Common myeloid progenitor, CD34-positive (primary cell): ENCODE data around the gene KCNF1.

Experiments
- CTCF ChIA-PET: fragments of 350-600 bp; sonication (Branson Sonifier 250); formaldehyde crosslinking; loops from one replicate; lab custom pipeline; 2021; ENCODE audit warnings: antibody characterized with exemption; lab: Charles Lee
- POLR2A ChIA-PET: fragments of 350-600 bp; sonication (Branson Sonifier 250); formaldehyde crosslinking; loops from one replicate; lab custom pipeline; 2021; ENCODE audit warnings: antibody characterized with exemption; lab: Charles Lee
- DNase-seq, 3 donors: peaks; one replicate each; pipeline versions ENCODE4 v3.0.0 to v3.0.0-alpha.2; 2013
- H3K27ac ChIP-seq, 2 experiments: 1 replicate in 1 of 2; 2 replicates in 1 of 2; pipeline ENCODE4 v1.7.0; 2013; ENCODE audit warnings: inconsistent platforms in 2 of 2, low read length in 2 of 2, mild to moderate bottlenecking in 2 of 2, low read depth in 1 of 2, moderate library complexity in 1 of 2; ENCODE audit not compliant: severe bottlenecking in 2 of 2, insufficient read depth in 1 of 2, poor library complexity in 1 of 2
- H3K27me3 ChIP-seq, 5 experiments: replicated peaks in 2 of 5; 1 replicate in 3 of 5; 2 replicates in 2 of 5; pipeline versions ENCODE4 v1.6.1 to v1.7.0; 2013; ENCODE audit warnings: low read length in 4 of 5, mild to moderate bottlenecking in 2 of 5, moderate library complexity in 2 of 5, inconsistent platforms in 1 of 5; ENCODE audit not compliant: insufficient read depth in 5 of 5, control insufficient read depth in 4 of 5
- H3K36me3 ChIP-seq, 4 experiments: 1 replicate in 2 of 4; 2 replicates in 2 of 4; pipeline versions ENCODE4 v1.6.1 to v1.7.0; 2013; ENCODE audit warnings: low read length in 3 of 4, control low read depth in 1 of 4, mild to moderate bottlenecking in 1 of 4; ENCODE audit not compliant: control insufficient read depth in 4 of 4, insufficient read depth in 4 of 4
- H3K4me1 ChIP-seq, 4 experiments: 1 replicate in 3 of 4; 2 replicates in 1 of 4; pipeline versions ENCODE4 v1.6.1 to v1.7.1; 2013; ENCODE audit warnings: low read length in 3 of 4, mild to moderate bottlenecking in 3 of 4, control low read depth in 1 of 4, inconsistent platforms in 1 of 4, moderate library complexity in 1 of 4; ENCODE audit not compliant: control insufficient read depth in 4 of 4, insufficient read depth in 4 of 4; ENCODE audit errors: control extremely low read depth in 1 of 4
- H3K4me3 ChIP-seq, 7 experiments: 1 replicate in 4 of 7; 2 replicates in 3 of 7; pipeline versions ENCODE4 v1.5.1 to v1.7.0; 2013; ENCODE audit warnings: mild to moderate bottlenecking in 7 of 7, low read length in 6 of 7, moderate library complexity in 6 of 7, inconsistent platforms in 2 of 7, low read depth in 2 of 7, control low read depth in 1 of 7; ENCODE audit not compliant: insufficient read depth in 4 of 7, control insufficient read depth in 1 of 7; ENCODE audit errors: extremely low read depth in 1 of 7
- H3K9me3 ChIP-seq, 5 experiments: 1 replicate in 4 of 5; 2 replicates in 1 of 5; pipeline versions ENCODE4 v1.6.1 to v1.7.1; 2013; ENCODE audit warnings: low read length in 4 of 5, mild to moderate bottlenecking in 2 of 5, inconsistent platforms in 1 of 5, low read depth in 1 of 5, moderate library complexity in 1 of 5; ENCODE audit not compliant: control insufficient read depth in 4 of 5, insufficient read depth in 2 of 5; ENCODE audit errors: control extremely low read depth in 1 of 5
- WGBS: methylation state at CpG from one replicate; pipeline ENCODE4 v1.1.5; 2013; ENCODE audit not compliant: insufficient coverage; 5-methylcytosine and 5-hydroxymethylcytosine counted together

KCNF1 gene

DNA sequence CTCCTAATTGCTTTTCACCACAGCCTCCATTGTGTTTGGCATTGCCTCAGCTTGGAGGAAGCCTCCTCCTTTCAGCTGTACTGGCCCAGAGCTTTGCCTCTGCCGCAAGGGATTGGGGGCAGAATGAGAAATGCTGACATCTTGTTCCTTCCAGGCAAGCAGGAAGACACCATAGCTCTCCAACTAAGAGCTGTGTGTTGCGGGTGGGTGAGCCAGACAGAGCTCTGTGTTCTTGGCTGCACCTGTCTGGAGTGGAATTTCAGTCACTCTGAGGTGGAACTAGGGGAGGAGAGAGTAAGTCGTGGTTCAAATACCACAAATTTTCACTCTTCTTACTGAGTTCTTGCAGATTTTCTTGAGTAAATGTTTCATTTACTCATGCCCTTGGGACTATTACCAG, 36.6 kb upstream of the KCNF1 start:
- Histone ChIP-seq H3K27ac (no peak overlapping the region), H3K27me3 (peaks cover 0 to 9% (median 0%) of the 10 kb centered on the region in 5 experiments), H3K4me3 (no peak overlapping the region), H3K36me3 (no peaks in the 10 kb centered on the region), H3K9me3 (peaks cover 0 to 6% (median 2%) of the 10 kb centered on the region in 5 experiments), H3K4me1 (peaks cover 3 to 4% (median 4%) of the 10 kb centered on the region in 4 experiments)
- CTCF ChIA-PET: interaction anchor here (1.0 to 1.2 kb wide), 4 partner anchors 9 to 40 kb away, joined by 3 read pairs; no protein-coding TSS in a partner anchor
- POLR2A ChIA-PET: no interaction called here
- 100% methylated on average over 1 of the region's 3 CpGs for WGBS
- no peak for DNase-seq

DNA sequence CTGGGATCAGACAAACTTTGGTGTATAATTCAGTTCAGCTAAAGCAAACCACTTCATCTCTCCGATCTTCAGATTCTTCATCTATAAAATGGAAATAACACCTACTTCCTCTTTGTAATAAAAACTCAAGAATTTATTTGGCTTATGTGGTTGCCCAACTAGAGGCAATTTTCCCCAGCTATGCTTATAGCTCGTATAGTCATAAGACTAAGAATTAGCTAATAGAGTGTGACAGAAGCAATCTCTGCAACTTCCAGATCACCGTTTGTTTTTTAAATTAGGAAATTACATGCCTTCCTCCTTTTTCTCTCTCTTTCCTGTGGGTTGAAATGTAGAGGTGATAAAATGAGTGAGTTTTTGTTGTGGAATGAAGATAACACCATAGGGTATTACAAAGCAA, 35.3 kb upstream of the KCNF1 start:
- ChIA-PET CTCF (interaction anchor here (1.5 kb wide), 1 partner anchor 12 kb away, joined by 3 read pairs; no protein-coding TSS in a partner anchor), POLR2A (no interaction called here)
- peak in 2 of 3 donors; percentile 63 to 77 for DNase-seq
- no CpG with 5 or more reads among the region's 3 CpGs for WGBS
- H3K4me1 ChIP-seq: peaks cover 3 to 4% (median 4%) of the 10 kb centered on the region in 4 experiments
- peaks cover 0 to 7% (median 0%) of the 10 kb centered on the region in 5 experiments for H3K27me3 ChIP-seq
- no peak overlapping the region for H3K4me3 ChIP-seq
- no peaks in the 10 kb centered on the region for H3K36me3 ChIP-seq
- no peak overlapping the region for H3K27ac ChIP-seq
- H3K9me3 ChIP-seq: peaks cover 0 to 6% (median 2%) of the 10 kb centered on the region in 5 experiments

DNA sequence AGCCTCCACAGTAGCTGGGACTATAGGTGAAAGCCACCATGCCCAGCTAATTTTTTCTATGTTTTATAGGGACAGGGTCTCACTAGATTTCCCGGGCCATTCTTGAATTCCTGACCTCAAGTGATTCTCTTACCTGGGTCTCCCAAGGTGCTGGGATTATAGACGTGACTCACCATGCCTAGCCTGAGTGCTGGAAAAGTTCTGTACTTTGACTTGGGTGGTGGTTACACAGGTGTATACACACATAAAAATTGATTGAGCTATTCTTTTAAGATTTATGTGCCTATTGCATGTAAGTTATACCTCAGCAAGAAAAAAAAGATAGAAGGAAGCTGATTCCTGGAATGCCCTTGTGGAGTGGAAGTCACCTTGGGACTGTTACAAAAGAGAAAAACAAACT, 34.8 kb upstream of the KCNF1 start:
- WGBS: no CpG with 5 or more reads among the region's 2 CpGs
- ChIA-PET POLR2A (no interaction called here), CTCF (interaction anchor here (1.5 kb wide), 1 partner anchor 13 kb away, joined by 3 read pairs; no protein-coding TSS in a partner anchor)
- Histone ChIP-seq H3K27me3 (peaks cover 0 to 5% (median 0%) of the 10 kb centered on the region in 5 experiments), H3K36me3 (no peaks in the 10 kb centered on the region), H3K27ac (no peak overlapping the region), H3K4me1 (peaks cover 3 to 4% (median 4%) of the 10 kb centered on the region in 4 experiments), H3K4me3 (no peak overlapping the region), H3K9me3 (peaks cover 0 to 5% (median 2%) of the 10 kb centered on the region in 5 experiments)
- DNase-seq: no peak

DNA sequence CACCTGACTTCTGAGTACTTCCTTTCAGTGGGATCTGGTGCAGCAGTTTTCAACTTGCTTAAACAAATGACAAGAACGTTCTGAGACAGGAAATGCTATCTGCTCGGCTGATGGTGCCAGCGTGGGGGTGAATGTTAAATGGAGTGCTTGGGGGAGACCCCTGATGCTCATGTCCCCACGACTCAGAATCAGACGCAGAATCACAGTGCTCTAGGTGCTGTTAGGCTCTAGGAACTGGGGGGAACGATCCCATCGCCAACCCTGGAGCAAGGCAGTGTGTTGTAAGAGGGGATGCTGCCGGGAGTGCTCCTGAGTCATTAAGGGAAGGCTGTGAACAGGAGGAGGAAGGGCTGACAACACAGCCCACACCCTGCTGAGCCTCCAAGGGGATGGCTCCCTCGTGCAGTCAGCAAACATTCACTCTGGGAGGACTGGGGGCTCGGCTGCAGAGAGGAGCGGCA, 34.1 kb upstream of the KCNF1 start:
- POLR2A ChIA-PET: no interaction called here
- H3K4me3 ChIP-seq: no peak overlapping the region
- no peak for DNase-seq
- CTCF ChIA-PET: interaction anchor here (1.5 kb wide), 1 partner anchor 13 kb away, joined by 3 read pairs; no protein-coding TSS in a partner anchor
- 61% methylated on average over 11 of the region's 11 CpGs for WGBS
- no peaks in the 10 kb centered on the region for H3K36me3 ChIP-seq
- peaks cover 0 to 5% (median 0%) of the 10 kb centered on the region in 5 experiments for H3K9me3 ChIP-seq
- peaks cover 3 to 4% (median 4%) of the 10 kb centered on the region in 4 experiments for H3K4me1 ChIP-seq
- H3K27me3 ChIP-seq: peaks cover 0 to 4% (median 0%) of the 10 kb centered on the region in 5 experiments
- no peak overlapping the region for H3K27ac ChIP-seq

DNA sequence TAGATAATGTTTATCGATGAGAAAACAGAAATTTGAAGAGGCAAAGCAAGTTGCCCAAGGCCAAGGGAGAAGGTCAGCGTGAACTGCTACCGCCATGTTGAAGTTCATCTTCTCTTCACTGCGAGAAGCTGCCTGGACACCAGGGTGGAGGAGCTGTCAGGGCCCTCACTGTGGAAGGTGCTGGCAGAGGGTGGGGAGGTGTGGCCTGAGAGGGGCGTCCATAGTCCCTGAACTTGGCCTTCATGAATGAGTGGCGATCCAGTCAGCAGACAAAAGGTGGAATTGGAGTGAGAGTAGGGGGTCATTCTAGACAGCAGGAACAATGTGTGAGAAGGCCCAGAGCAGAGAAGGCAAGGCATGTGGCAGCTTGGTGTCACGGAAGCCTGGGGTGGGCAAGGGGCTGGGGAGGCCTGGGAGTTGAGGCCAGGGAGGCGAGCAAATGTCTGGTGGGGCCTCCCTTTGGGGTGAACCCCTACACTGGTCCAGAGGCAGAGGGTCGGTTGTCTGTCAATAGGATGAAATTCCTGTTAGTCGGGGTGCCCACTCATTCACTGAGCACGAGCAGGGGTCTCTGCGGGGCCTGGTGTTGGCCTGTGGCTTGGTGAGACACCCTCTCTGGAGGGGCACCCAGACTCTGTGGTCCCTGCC, 33.3 kb upstream of the KCNF1 start:
- Histone ChIP-seq H3K36me3 (no peaks in the 10 kb centered on the region), H3K4me3 (no peak overlapping the region), H3K4me1 (peaks cover 3 to 4% (median 4%) of the 10 kb centered on the region in 4 experiments), H3K9me3 (peaks cover 0 to 2% (median 0%) of the 10 kb centered on the region in 5 experiments), H3K27ac (no peak overlapping the region), H3K27me3 (peaks cover 0 to 4% (median 0%) of the 10 kb centered on the region in 5 experiments)
- POLR2A ChIA-PET: no interaction called here
- CTCF ChIA-PET: no interaction called here
- no peak for DNase-seq
- 96% methylated on average over 12 of the region's 12 CpGs for WGBS

DNA sequence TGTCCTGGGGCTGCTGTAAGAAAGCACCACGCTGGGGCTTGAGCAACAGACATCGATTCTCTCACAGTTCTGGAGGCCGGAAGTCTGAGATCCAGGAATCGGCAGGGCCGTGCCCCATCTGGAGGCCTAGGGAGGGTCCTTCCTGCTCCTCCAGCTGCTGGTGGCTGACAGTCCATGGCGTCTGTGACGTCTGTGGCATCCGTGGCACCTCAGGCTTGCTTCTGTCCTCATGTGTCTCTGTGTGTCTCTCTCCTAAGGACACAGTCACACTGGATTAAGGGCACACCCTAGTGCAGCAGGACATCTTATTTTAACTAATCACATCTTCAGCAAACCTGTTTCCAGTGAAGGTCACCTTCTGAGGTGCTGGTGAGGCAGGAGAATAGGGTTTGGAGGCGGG, 32.6 kb upstream of the KCNF1 start:
- Histone ChIP-seq H3K27ac (no peak overlapping the region), H3K27me3 (peaks cover 0 to 9% (median 0%) of the 10 kb centered on the region in 5 experiments), H3K4me3 (no peak overlapping the region), H3K4me1 (peaks cover 3 to 4% (median 4%) of the 10 kb centered on the region in 4 experiments), H3K9me3 (no peaks in the 10 kb centered on the region), H3K36me3 (no peaks in the 10 kb centered on the region)
- WGBS: 77% methylated on average over 9 of the region's 9 CpGs
- CTCF ChIA-PET: no interaction called here
- no peak for DNase-seq
- POLR2A ChIA-PET: no interaction called here
